MCF 10A (cell line): Measurements from ENCODE around the gene ATXN10. TPM values are rescaled to one million over a fixed set of nuclear protein-coding genes. Genes with fewer than 3 reads are reported as not detected.

Experiments used
- BruUV-seq: library from RNA; stranded (reverse); fragments of 400-500 nt; replicated peaks from 2 replicates; lab custom pipeline; 2021; lab: Mats Ljungman, UMichigan
- CTCF ChIA-PET: fragments of 300-600 bp; sonication (Branson Sonifier 250); formaldehyde crosslinking; extraction: SDS; loops from one replicate; lab custom pipeline; 2021; ENCODE audit warnings: antibody characterized with exemption, inconsistent platforms; lab: Yijun Ruan, JAX
- POLR2A ChIA-PET: fragments of 300-600, 350-650 bp; sonication (Branson Sonifier 250); formaldehyde crosslinking; extraction: SDS; loops from one replicate; lab custom pipeline; 2020; ENCODE audit warnings: antibody characterized with exemption, inconsistent platforms; lab: Yijun Ruan, JAX
- DNase-seq: peaks from one replicate; pipeline ENCODE4 v3.0.0-alpha.2; 2018; ENCODE audit not compliant: unreplicated experiment
- H3K27ac Mint-ChIP-seq: one replicate; pipeline ENCODE4 v1.8.0; 2022; ENCODE audit warnings: mild to moderate bottlenecking, low read depth, mixed read lengths; ENCODE audit not compliant: unreplicated experiment
- H3K27me3 Mint-ChIP-seq: one replicate; pipeline ENCODE4 v1.8.0; 2022; ENCODE audit warnings: mixed read lengths; ENCODE audit not compliant: insufficient read depth, unreplicated experiment
- H3K36me3 Mint-ChIP-seq: one replicate; pipeline ENCODE4 v1.8.0; 2022; ENCODE audit warnings: mild to moderate bottlenecking, moderate library complexity, mixed read lengths; ENCODE audit not compliant: insufficient read depth, unreplicated experiment
- H3K4me1 Mint-ChIP-seq: one replicate; pipeline ENCODE4 v1.8.0; 2022; ENCODE audit warnings: mixed read lengths; ENCODE audit not compliant: insufficient read depth, unreplicated experiment
- H3K4me3 Mint-ChIP-seq: one replicate; pipeline ENCODE4 v1.8.0; 2022; ENCODE audit warnings: mild to moderate bottlenecking, moderate library complexity, mixed read lengths; ENCODE audit not compliant: unreplicated experiment
- H3K9me3 Mint-ChIP-seq: one replicate; pipeline ENCODE4 v1.8.0; 2022; ENCODE audit warnings: mixed read lengths; ENCODE audit not compliant: unreplicated experiment
- CTCF ChIP-seq: fragments of 200-600 bp; IDR thresholded peaks from one replicate; pipeline ENCODE4 v1.8.0; 2022; ENCODE audit warnings: antibody characterized with exemption, mild to moderate bottlenecking; ENCODE audit not compliant: unreplicated experiment
- intact Hi-C: fragments of 100-400 bp; cut with micrococcal nuclease; formaldehyde crosslinking; loops from 2 replicates; pipeline ENCODE4 v1.14.1; 2022
- microRNA-seq: library from miRNA; unstranded; fragments of <30 nt; microRNA quantifications from one replicate; pipeline ENCODE4 v1.2.0, GENCODE V29; 2022
- total RNA-seq: library from RNA; stranded (reverse); gene quantifications from 2 replicates; pipeline ENCODE4 v1.2.3, GENCODE V29; 2022

The ATXN10 gene
- total RNA-seq, 1 experiment from 2014 or later, result 193 TPM

DNA sequence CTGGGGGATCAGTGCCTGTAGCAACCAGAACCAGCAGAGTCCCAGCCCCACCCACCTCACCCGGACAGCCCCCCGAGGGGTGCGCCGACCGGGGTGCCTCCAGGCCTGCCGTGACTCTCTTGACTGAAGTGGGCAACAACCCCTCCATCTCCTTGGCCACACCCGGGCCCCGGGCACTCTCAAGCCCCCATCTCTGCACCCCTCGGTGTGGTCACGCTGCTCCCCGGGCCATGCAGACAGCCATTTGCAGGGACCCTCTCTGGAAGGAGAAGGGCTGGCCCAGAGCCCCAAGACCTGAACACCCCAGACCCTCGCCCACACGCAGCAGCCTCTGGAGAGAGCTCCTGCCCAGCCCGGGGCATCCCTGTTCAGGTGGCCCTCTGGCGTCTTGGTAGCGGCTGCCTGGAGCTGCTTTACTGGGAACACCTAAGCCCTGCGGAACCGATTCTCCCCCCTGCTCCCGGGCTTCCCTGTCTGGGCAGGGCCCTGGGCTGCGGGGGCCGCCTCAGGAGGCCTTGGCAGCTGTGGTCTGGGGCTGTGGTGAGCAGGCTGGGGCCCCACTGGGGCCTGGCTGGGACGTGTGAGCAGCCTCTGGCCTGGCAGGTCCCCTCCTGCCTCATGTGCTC lies 220.5 kb downstream of the ATXN10 start:
- TF ChIP-seq CTCF, result no peak
- H3K9me3 Mint-ChIP-seq, result no peaks in the 10 kb centered on the region
- POLR2A ChIA-PET, result no interaction called here
- CTCF ChIA-PET, result interaction anchor here (0.6 to 1.2 kb wide), 3 partner anchors 14 to 252 kb away, joined by 3 read pairs; no protein-coding TSS in a partner anchor
- DNase-seq, result no peak
- intact Hi-C loops, result no loop called here
- H3K27ac Mint-ChIP-seq, result no peak overlapping the region
- H3K4me3 Mint-ChIP-seq, result no peak overlapping the region
- BruUV-seq, result no TSS peak
- no peaks in the 10 kb centered on the region for H3K27me3 Mint-ChIP-seq
- H3K4me1 Mint-ChIP-seq, result peaks cover 11% of the 10 kb centered on the region
- H3K36me3 Mint-ChIP-seq, result no peaks in the 10 kb centered on the region

DNA sequence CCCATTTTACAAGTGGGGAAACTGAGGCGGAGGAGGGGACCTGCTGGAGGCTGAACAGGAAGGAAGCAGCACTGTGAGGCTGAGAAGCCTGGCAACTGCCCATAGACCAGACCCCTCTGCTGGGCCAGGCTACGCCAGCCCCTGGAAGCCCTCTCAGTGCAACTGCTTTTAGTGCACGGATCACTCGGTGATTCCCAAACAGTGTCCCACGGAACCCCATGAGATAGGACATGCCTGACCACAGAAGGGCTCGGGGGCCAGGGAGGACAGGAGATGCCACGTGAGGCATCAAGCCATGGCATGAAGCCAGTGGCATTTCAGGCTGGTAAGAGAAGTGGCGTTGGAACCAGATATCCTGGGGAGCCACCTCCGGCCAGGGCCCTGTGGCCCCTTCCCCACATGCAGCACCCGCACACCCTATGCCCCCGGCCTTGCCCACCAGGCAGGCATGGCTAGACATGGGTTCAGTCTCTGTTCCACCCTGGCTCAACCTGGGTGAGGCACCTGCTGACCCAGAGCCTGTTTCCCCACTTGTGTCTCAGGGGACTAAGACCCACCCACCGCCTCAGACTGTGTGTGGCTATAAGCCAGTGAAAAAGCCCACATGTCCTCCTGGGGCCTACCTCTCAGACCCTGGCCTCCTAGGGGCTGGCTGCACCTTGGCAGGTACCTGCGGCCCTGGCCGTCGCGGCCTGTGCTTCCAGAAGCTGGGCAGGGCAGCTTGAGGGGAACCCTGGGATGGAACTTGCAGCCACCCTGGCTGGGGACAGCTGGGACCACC lies 221.2 kb downstream of the ATXN10 start:
- Mint-ChIP-seq H3K27ac (no peak overlapping the region), H3K9me3 (no peaks in the 10 kb centered on the region), H3K4me3 (no peak overlapping the region), H3K36me3 (no peaks in the 10 kb centered on the region), H3K27me3 (no peaks in the 10 kb centered on the region), H3K4me1 (peaks cover 6% of the 10 kb centered on the region)
- intact Hi-C loops, result no loop called here
- BruUV-seq, result no TSS peak
- TF ChIP-seq CTCF, result no peak
- CTCF ChIA-PET, result interaction anchor here (0.6 to 0.8 kb wide), 3 partner anchors 29 to 251 kb away, joined by 3 read pairs; no protein-coding TSS in a partner anchor
- no peak for DNase-seq
- POLR2A ChIA-PET, result interaction anchor here (0.5 kb wide), 1 partner anchor 423 kb away, joined by 4 read pairs; no protein-coding TSS in a partner anchor

DNA sequence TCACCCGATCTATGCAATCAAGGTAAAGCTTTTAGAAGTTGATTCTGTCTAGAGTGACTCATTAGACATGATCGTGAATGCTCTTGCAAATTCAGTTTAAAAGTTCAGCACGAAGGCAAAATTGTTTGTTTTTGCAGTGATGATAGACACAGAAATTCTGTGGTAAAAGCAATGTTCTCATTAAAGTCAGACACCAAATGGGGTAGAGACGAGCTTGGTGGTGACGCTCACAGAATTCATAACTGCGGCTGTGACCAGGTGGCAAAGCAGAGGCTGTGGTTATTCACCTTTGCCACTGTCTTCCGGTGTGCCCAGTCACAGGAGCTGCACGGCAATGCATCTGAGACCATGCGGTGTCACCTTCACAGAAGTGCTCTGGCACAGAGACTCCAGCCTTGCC lies 221.9 kb downstream of the ATXN10 start:
- H3K27me3 Mint-ChIP-seq, result no peaks in the 10 kb centered on the region
- ChIA-PET POLR2A (interaction anchor here (0.5 kb wide), 1 partner anchor 424 kb away, joined by 4 read pairs; no protein-coding TSS in a partner anchor), CTCF (interaction anchor here (0.8 kb wide), 2 partner anchors 10 to 30 kb away, joined by 3 read pairs; no protein-coding TSS in a partner anchor)
- peaks cover under 1% of the 10 kb centered on the region for H3K4me1 Mint-ChIP-seq
- intact Hi-C loops, result no loop called here
- no peaks in the 10 kb centered on the region for H3K9me3 Mint-ChIP-seq
- H3K36me3 Mint-ChIP-seq, result no peaks in the 10 kb centered on the region
- DNase-seq, result no peak
- TF ChIP-seq CTCF, result no peak
- no peak overlapping the region for H3K27ac Mint-ChIP-seq
- H3K4me3 Mint-ChIP-seq, result no peak overlapping the region
- BruUV-seq, result no TSS peak

Small RNA genes lying within 50 kb of the gene (microRNA-seq; reads per million reads assigned to microRNA genes)
- 0.40 reads per million for gene MIR4762

Other genes with a start within 250 kb of the ATXN10 start
- 69.0 and 110 TPM in 2 replicates for gene FBLN1, start 169.0 kb upstream of the ATXN10 start, total RNA-seq